Measurements from ENCODE around the gene CELA2A.

- TF ChIP-seq CTCF (IDR thresholded peaks at IDR 0.05) = no peak
- no peak for TF ChIP-seq USF2 (IDR thresholded peaks at IDR 0.05)
Observed at GRCh38 chr1:15428815-15429435, 27.6 kb upstream of the CELA2A start.

All from A549 (cell line).